Liver (tissue), 9 donors: ENCODE data around the gene CCDC186. TPM values are rescaled to one million over a fixed set of nuclear protein-coding genes. Genes with fewer than 3 reads are reported as not detected.

ENCODE experiments used
- DNase-seq: peaks from one replicate; pipeline ENCODE4 v3.0.0-alpha.2; 2017; ENCODE audit warnings: low spot score
- H3K27ac ChIP-seq, 2 donors: one replicate each; pipeline ENCODE4 v1.7.0; 2013; ENCODE audit warnings: inconsistent platforms in 2 of 2, low read length in 2 of 2, control low read depth in 1 of 2, low read depth in 1 of 2, mild to moderate bottlenecking in 1 of 2
- H3K27me3 ChIP-seq, 4 donors: one replicate each; pipeline versions ENCODE4 v1.6.1 to v1.7.0; 2013; ENCODE audit warnings: low read length in 3 of 4, inconsistent platforms in 1 of 4, mild to moderate bottlenecking in 1 of 4, moderate library complexity in 1 of 4; ENCODE audit not compliant: control insufficient read depth in 4 of 4, insufficient read depth in 4 of 4
- H3K36me3 ChIP-seq, 4 donors: one replicate each; pipeline versions ENCODE4 v1.6.1 to v1.7.0; 2013; ENCODE audit warnings: low read length in 3 of 4, mild to moderate bottlenecking in 3 of 4, low read depth in 1 of 4, moderate library complexity in 1 of 4; ENCODE audit not compliant: control insufficient read depth in 4 of 4, insufficient read depth in 3 of 4
- H3K4me1 ChIP-seq, 4 donors: one replicate each; pipeline versions ENCODE4 v1.6.1 to v1.7.0; 2013; ENCODE audit warnings: low read length in 3 of 4, mild to moderate bottlenecking in 3 of 4, moderate library complexity in 1 of 4; ENCODE audit not compliant: control insufficient read depth in 4 of 4, insufficient read depth in 4 of 4
- H3K4me3 ChIP-seq, 3 donors: one replicate each; pipeline versions ENCODE4 v1.6.1 to v1.7.0; 2013; ENCODE audit warnings: low read length in 3 of 3, control low read depth in 1 of 3, low read depth in 1 of 3, mild to moderate bottlenecking in 1 of 3
- H3K9ac ChIP-seq, 2 donors: one replicate each; pipeline ENCODE4 v1.7.0; 2013; ENCODE audit warnings: low read length in 2 of 2, mild to moderate bottlenecking in 2 of 2, moderate library complexity in 2 of 2, control low read depth in 1 of 2, low read depth in 1 of 2
- H3K9me3 ChIP-seq, 4 donors: one replicate each; pipeline versions ENCODE4 v1.6.1 to v1.7.0; 2013; ENCODE audit warnings: low read length in 3 of 4; ENCODE audit not compliant: control insufficient read depth in 4 of 4
- EGR1 ChIP-seq, 2 donors: IDR thresholded peaks; 2 replicates each; pipeline ENCODE4 v1.6.1; 2016 to 2018; ENCODE audit warnings: antibody characterized with exemption in 2 of 2, low read depth in 2 of 2
- FOXA1 ChIP-seq: IDR thresholded peaks from 2 replicates; pipeline ENCODE4 v1.6.1; 2016; ENCODE audit warnings: antibody characterized with exemption
- FOXA2 ChIP-seq: IDR thresholded peaks from 2 replicates; pipeline ENCODE4 v1.6.1; 2016; ENCODE audit warnings: antibody characterized with exemption
- HNF4A ChIP-seq, 2 donors: conservative IDR thresholded peaks; 2 replicates each; pipeline ENCODE4 v1.6.1; 2016; ENCODE audit warnings: antibody characterized with exemption in 2 of 2, mild to moderate bottlenecking in 2 of 2
- JUND ChIP-seq, 2 donors: IDR thresholded peaks; 2 replicates each; pipeline ENCODE4 v1.6.1; 2016; ENCODE audit warnings: antibody characterized with exemption in 2 of 2
- NR2F2 ChIP-seq: IDR thresholded peaks from 2 replicates; pipeline ENCODE4 v1.6.1; 2016; ENCODE audit warnings: antibody characterized with exemption
- RAD21 ChIP-seq, 2 donors: IDR thresholded peaks; 2 replicates each; pipeline ENCODE4 v1.6.1; 2016; ENCODE audit warnings: antibody characterized with exemption in 2 of 2, mild to moderate bottlenecking in 2 of 2
- RXRA ChIP-seq, 2 donors: IDR thresholded peaks; 2 replicates each; pipeline ENCODE4 v1.6.1; 2017 to 2018; ENCODE audit warnings: antibody characterized with exemption in 2 of 2, mild to moderate bottlenecking in 1 of 2
- SP1 ChIP-seq: IDR thresholded peaks from 2 replicates; pipeline ENCODE4 v1.6.1; 2018; ENCODE audit warnings: antibody characterized with exemption, mild to moderate bottlenecking
- TAF1 ChIP-seq: conservative IDR thresholded peaks from 2 replicates; pipeline ENCODE4 v1.6.1; 2016; ENCODE audit warnings: antibody characterized with exemption, mild to moderate bottlenecking
- WGBS: extraction: QIAGEN DNeasy Blood & Tissue Kit; methylation state at CpG from one replicate; pipeline ENCODE4 v1.1.7; 2013; 5-methylcytosine and 5-hydroxymethylcytosine counted together
- polyA plus RNA-seq, 2 donors: library from polyadenylated mRNA; stranded (reverse) in 1 of 2; unstranded in 1 of 2; fragments of 200-250 nt in 1 of 2; fragments of >200 nt in 1 of 2; fragmentation: Nextera tagmentation in 1 of 2; extraction: Ambion mirVana in 1 of 2; gene quantifications; one replicate each; pipeline versions ENCODE4 v1.2.1 to v1.2.3, GENCODE V29; 2013 to 2015
- total RNA-seq, 2 donors: library from RNA; depleted of rRNA; stranded (reverse); fragments of >200 nt; gene quantifications; one replicate each; pipeline ENCODE4 v1.2.3, GENCODE V29; 2014
- TF ChIP-seq, protein P1 (sequence below): IDR thresholded peaks from 2 replicates; pipeline ENCODE4 v1.6.1; 2016; ENCODE audit warnings: antibody characterized with exemption
- TF ChIP-seq, protein P2 (sequence below): IDR thresholded peaks from 2 replicates; pipeline ENCODE4 v1.6.1; 2016; ENCODE audit warnings: antibody characterized with exemption
- TF ChIP-seq, protein P3 (sequence below): fragments of 150-350 bp; IDR thresholded peaks from 2 replicates; pipeline ENCODE4 v1.5.1; 2017; ENCODE audit warnings: improper control_type of control experiment, low read depth, low read length; ENCODE audit not compliant: missing input control
- donor health status: healthy.
- donor health status: healthy.
- donor health status: healthy.
- donor health status: healthy.
- donor health status: healthy.

Gene CCDC186
- total and polyA plus RNA-seq, 4 donors = 1.9 to 11.6 (median 6.1) TPM

DNA sequence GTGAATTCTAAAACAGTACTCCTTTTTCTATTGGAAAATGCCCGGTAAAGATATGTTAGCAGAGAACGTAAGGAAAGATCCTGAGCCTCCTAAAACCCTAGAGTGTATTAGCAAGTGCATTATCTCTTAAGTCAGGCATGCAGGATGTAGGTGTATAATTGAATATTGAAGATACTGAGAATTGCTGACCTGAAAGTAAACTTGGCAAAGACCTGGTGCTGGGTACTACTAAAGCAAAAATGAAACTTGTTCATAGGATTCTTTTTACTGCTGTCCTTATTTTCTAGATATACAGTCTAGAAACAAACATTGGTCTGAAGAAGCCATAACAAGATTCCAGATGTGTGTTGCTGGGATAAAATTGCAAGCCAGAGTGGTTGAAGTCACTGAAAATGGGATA, 46.3 kb upstream of the CCDC186 start (continued):
- TF ChIP-seq, protein P1, sequence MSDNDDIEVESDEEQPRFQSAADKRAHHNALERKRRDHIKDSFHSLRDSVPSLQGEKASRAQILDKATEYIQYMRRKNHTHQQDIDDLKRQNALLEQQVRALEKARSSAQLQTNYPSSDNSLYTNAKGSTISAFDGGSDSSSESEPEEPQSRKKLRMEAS = no peak

DNA sequence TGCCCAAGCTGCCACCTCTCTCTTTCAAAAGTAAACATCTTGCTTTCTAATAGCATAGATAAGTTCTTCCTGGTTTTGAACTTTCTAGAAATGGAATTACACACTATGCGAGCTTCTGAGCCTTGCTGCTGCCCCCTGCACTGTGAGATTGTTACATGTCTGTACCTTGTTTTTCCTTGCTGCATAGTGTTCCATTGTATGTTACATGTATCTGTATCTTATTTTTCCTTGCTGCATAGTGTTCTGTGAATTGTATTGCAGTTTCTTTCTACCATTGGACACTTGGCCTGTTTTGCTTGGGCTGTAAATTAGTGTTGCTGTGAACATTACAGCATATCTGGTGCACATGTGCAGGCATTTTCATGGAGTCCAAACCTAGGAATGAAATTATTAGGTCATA, 41.0 kb upstream of the CCDC186 start:
- H3K36me3 ChIP-seq = no peaks in the 10 kb centered on the region
- TF ChIP-seq EGR1 (IDR thresholded peaks at IDR 0.05; ENCODE audit: low read depth in 2 of 2) (no peak), FOXA1 (no peak), FOXA2 (no peak), SP1 (no peak), TAF1 (no peak), HNF4A (conservative IDR thresholded peaks at IDR 0.05) (no peak), RAD21 (IDR thresholded peaks at IDR 0.05) (no peak)
- TF ChIP-seq, protein P2, sequence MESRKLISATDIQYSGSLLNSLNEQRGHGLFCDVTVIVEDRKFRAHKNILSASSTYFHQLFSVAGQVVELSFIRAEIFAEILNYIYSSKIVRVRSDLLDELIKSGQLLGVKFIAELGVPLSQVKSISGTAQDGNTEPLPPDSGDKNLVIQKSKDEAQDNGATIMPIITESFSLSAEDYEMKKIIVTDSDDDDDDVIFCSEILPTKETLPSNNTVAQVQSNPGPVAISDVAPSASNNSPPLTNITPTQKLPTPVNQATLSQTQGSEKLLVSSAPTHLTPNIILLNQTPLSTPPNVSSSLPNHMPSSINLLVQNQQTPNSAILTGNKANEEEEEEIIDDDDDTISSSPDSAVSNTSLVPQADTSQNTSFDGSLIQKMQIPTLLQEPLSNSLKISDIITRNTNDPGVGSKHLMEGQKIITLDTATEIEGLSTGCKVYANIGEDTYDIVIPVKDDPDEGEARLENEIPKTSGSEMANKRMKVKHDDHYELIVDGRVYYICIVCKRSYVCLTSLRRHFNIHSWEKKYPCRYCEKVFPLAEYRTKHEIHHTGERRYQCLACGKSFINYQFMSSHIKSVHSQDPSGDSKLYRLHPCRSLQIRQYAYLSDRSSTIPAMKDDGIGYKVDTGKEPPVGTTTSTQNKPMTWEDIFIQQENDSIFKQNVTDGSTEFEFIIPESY = no peak
- TF ChIP-seq, protein P1 = no peak
- DNase-seq = no peak
- no peaks in the 10 kb centered on the region for H3K27me3 ChIP-seq
- H3K9me3 ChIP-seq = no peaks in the 10 kb centered on the region
- peaks cover 0 to 1% (median 0%) of the 10 kb centered on the region in 4 donors for H3K4me1 ChIP-seq
- no peak overlapping the region for H3K9ac ChIP-seq
- H3K4me3 ChIP-seq = no peak overlapping the region
- no peak overlapping the region for H3K27ac ChIP-seq
- 88% methylated on average over 1 of the region's 1 CpG for WGBS

DNA sequence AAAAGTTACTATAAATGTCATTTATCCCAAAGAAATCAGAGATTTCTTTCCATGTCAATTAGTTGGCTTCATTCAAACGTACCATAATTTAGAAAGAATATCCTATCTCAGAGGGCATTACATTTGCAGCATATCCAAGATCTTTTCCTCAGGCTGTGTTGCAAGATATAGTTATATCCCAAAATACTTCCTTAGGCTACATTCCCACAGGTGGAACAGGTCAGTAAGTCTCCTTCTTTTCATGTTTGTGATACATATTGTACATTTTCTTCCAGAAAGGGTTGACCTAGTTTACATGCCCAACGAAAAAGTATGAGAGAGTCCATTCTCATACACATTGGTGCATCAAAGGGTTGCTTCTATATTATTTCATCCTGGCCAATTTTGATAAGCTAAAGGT, 38.1 kb upstream of the CCDC186 start:
- Histone ChIP-seq H3K4me1 (peaks cover 0 to 1% (median 0%) of the 10 kb centered on the region in 4 donors), H3K9me3 (no peaks in the 10 kb centered on the region), H3K9ac (no peak overlapping the region), H3K27ac (no peak overlapping the region), H3K4me3 (no peak overlapping the region), H3K27me3 (no peaks in the 10 kb centered on the region), H3K36me3 (no peaks in the 10 kb centered on the region)
- 85% methylated on average over 2 of the region's 2 CpGs for WGBS
- TF ChIP-seq JUND (IDR thresholded peaks at IDR 0.05) (no peak), HNF4A (conservative IDR thresholded peaks at IDR 0.05) (no peak), NR2F2 (no peak), TAF1 (no peak), SP1 (no peak), EGR1 (IDR thresholded peaks at IDR 0.05; ENCODE audit: low read depth in 2 of 2) (no peak)
- no peak for DNase-seq

DNA sequence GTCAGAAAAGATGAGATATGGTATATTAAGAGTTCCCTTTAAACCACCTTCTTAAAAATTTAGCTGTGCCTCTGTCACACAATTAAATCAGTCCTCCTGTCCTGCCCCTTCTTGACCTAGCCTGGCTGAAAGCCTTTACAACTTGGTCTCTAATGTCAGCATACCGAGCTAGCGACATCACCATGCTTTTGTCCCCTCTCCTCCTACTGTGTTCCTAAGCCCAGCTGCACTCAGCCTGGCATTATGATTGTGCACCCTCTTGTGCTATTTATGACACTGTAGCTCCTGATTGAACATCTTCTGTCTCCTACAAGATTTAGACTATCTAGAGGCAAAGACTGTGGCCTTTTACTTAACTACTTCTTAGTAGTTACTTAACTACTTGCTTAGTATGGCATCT, 34.3 kb upstream of the CCDC186 start:
- Histone ChIP-seq H3K4me3 (no peak overlapping the region), H3K27ac (no peak overlapping the region), H3K9ac (no peak overlapping the region), H3K9me3 (no peaks in the 10 kb centered on the region), H3K36me3 (no peaks in the 10 kb centered on the region), H3K27me3 (no peaks in the 10 kb centered on the region), H3K4me1 (no peaks in the 10 kb centered on the region)
- WGBS = 92% methylated on average over 2 of the region's 2 CpGs
- no peak for DNase-seq
- TF ChIP-seq RXRA (IDR thresholded peaks at IDR 0.05) (no peak), FOXA1 (no peak)
- TF ChIP-seq, protein P3, sequence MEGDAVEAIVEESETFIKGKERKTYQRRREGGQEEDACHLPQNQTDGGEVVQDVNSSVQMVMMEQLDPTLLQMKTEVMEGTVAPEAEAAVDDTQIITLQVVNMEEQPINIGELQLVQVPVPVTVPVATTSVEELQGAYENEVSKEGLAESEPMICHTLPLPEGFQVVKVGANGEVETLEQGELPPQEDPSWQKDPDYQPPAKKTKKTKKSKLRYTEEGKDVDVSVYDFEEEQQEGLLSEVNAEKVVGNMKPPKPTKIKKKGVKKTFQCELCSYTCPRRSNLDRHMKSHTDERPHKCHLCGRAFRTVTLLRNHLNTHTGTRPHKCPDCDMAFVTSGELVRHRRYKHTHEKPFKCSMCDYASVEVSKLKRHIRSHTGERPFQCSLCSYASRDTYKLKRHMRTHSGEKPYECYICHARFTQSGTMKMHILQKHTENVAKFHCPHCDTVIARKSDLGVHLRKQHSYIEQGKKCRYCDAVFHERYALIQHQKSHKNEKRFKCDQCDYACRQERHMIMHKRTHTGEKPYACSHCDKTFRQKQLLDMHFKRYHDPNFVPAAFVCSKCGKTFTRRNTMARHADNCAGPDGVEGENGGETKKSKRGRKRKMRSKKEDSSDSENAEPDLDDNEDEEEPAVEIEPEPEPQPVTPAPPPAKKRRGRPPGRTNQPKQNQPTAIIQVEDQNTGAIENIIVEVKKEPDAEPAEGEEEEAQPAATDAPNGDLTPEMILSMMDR = no peak
